H1 (cell line): ENCODE measurements around the gene LGR4. TPM values are rescaled to one million over a fixed set of nuclear protein-coding genes. Genes with fewer than 3 reads are reported as not detected.

Experiments used
- BRCA1 ChIP-seq: IDR thresholded peaks from 2 replicates; pipeline ENCODE4 v1.6.1; 2012; ENCODE audit warnings: low read depth, low read length, improper control_type of control experiment
- CBX8 ChIP-seq: fragments of 300-800, 300-1000 bp; sonication (generic); IDR thresholded peaks from 2 replicates; pipeline ENCODE4 v1.7.1; 2016; ENCODE audit warnings: low read depth, low read length, borderline replicate concordance
- FOSL1 ChIP-seq: IDR thresholded peaks from 2 replicates; pipeline ENCODE4 v1.6.1; 2011; ENCODE audit warnings: mild to moderate bottlenecking, low read depth, low read length, moderate library complexity; ENCODE audit not compliant: insufficient read depth
- KDM5A ChIP-seq: fragments of 200-600 bp; IDR thresholded peaks from 2 replicates; pipeline ENCODE4 v1.7.1; 2012; ENCODE audit warnings: mild to moderate bottlenecking, low read length, inconsistent platforms, mixed read lengths
- PHF8 ChIP-seq: fragments of 200-600 bp; sonication (generic); conservative IDR thresholded peaks from 2 replicates; pipeline ENCODE4 v1.7.1; 2012; ENCODE audit warnings: low read depth, mild to moderate bottlenecking, inconsistent platforms, low read length, moderate library complexity
- POU5F1 ChIP-seq: IDR thresholded peaks from 2 replicates; pipeline ENCODE4 v1.6.1; 2011; ENCODE audit warnings: low read depth, mild to moderate bottlenecking, low read length, moderate library complexity
- RFX5 ChIP-seq: IDR thresholded peaks from 2 replicates; pipeline ENCODE4 v1.6.1; 2011; ENCODE audit warnings: low read depth, low read length, improper control_type of control experiment, borderline replicate concordance
- TAF1 ChIP-seq: IDR thresholded peaks from 2 replicates; pipeline ENCODE4 v1.6.1; 2011; ENCODE audit warnings: mild to moderate bottlenecking, low read depth, low read length
- TAF7 ChIP-seq: optimal IDR thresholded peaks from 2 replicates; pipeline ENCODE3; 2011; ENCODE audit warnings: low read depth, mild to moderate bottlenecking, inconsistent platforms, low read length, moderate library complexity, borderline replicate concordance
- polyA plus RNA-seq, 7 experiments: library from polyadenylated mRNA; depleted of rRNA in 3 of 7; stranded (reverse) in 5 of 7; unstranded in 2 of 7; fragments of >200 nt in 5 of 7; fragments of 200-250 nt in 2 of 7; gene quantifications; 1 replicate in 5 of 7; 2 replicates in 1 of 7; 4 replicates in 1 of 7; pipeline versions ENCODE4 v1.2.1 to v1.2.3, GENCODE V29; 2011 to 2013; ENCODE audit warnings: missing spikeins in 2 of 7, mixed read lengths in 2 of 7
- total RNA-seq: library from RNA; stranded (reverse); fragmentation: NEBNext Ultra II Directional; extraction: Animal tissue kit (Norgen Biotek cat#: 25700); gene quantifications from 2 replicates; pipeline ENCODE4 v1.2.1, GENCODE V29; 2021
- TF ChIP-seq, protein P1 (sequence below), 3 experiments: IDR thresholded peaks; 1 replicate in 2 of 3; 2 replicates in 1 of 3; pipeline versions ENCODE4 v1.5.1 to v1.6.1; 2011; ENCODE audit warnings: low read length in 3 of 3, mild to moderate bottlenecking in 3 of 3, inconsistent platforms in 2 of 3, low read depth in 1 of 3, moderate library complexity in 1 of 3; ENCODE audit not compliant: insufficient read depth in 1 of 3; ENCODE audit errors: control extremely low read depth in 1 of 3

Gene LGR4
- total and polyA plus RNA-seq, 2 of the 8 experiments (the other 6 are each of a cell fraction or from before 2014, with no cell fraction given), result 26.6 to 61.7 TPM

DNA sequence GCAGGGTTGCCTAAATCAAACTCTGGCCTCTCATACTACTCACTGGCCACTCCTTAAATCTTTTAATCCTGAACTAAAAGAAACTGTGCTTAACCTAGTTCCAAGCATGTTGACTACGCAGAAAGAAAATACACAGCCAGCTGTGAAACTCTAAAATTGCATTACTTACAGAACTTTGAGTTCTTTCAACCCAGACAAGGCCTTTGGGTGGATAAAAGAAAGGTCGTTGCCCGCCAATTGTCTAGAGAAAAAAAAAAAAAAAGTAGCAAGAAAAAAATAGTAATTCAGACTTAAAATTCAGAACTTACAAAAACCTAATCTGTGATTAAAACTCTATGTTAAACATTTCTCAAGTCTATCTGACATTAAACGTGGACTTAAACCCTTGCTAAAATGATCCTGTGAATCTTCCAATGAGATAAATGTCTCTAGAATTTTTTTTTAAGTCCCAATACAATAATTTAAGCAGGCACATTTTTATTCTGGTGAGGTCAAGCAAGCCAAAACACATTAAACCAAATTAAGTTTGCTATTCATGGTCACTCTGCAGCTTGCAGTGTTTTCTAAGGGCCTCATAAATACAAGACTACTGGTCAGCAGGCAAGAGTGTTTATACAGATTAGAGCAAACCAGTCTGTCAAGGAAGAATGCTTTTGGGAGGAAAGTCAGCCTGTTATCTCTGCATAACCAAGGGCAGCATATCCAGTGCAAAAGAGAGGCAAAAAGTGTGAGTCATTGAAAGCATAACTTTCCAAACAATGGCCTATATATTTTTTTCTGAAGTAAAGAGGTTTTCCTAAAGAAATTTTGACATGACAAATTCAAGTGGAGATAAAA, 80.1 kb downstream of the LGR4 start (continued):
- TF ChIP-seq, protein P1, sequence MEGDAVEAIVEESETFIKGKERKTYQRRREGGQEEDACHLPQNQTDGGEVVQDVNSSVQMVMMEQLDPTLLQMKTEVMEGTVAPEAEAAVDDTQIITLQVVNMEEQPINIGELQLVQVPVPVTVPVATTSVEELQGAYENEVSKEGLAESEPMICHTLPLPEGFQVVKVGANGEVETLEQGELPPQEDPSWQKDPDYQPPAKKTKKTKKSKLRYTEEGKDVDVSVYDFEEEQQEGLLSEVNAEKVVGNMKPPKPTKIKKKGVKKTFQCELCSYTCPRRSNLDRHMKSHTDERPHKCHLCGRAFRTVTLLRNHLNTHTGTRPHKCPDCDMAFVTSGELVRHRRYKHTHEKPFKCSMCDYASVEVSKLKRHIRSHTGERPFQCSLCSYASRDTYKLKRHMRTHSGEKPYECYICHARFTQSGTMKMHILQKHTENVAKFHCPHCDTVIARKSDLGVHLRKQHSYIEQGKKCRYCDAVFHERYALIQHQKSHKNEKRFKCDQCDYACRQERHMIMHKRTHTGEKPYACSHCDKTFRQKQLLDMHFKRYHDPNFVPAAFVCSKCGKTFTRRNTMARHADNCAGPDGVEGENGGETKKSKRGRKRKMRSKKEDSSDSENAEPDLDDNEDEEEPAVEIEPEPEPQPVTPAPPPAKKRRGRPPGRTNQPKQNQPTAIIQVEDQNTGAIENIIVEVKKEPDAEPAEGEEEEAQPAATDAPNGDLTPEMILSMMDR (IDR thresholded peaks at IDR 0.05; ENCODE audit: control extremely low read depth in 1 of 3, insufficient read depth in 1 of 3, low read depth in 1 of 3, low read length in 3 of 3), result no peak
- TF ChIP-seq RFX5 (no peak), TAF1 (no peak), CBX8 (no peak), PHF8 (no peak), POU5F1 (no peak), FOSL1 (no peak), KDM5A (no peak), TAF7 (no peak), BRCA1 (no peak)
